ENCODE data around the gene PDE4D. TPM values are rescaled to one million over a fixed set of nuclear protein-coding genes. Genes with fewer than 3 reads are reported as not detected.

The PDE4D gene
- total RNA-seq, 6 experiments from 2014 or later: 1.6 to 10.3 (median 5.6) TPM

DNA sequence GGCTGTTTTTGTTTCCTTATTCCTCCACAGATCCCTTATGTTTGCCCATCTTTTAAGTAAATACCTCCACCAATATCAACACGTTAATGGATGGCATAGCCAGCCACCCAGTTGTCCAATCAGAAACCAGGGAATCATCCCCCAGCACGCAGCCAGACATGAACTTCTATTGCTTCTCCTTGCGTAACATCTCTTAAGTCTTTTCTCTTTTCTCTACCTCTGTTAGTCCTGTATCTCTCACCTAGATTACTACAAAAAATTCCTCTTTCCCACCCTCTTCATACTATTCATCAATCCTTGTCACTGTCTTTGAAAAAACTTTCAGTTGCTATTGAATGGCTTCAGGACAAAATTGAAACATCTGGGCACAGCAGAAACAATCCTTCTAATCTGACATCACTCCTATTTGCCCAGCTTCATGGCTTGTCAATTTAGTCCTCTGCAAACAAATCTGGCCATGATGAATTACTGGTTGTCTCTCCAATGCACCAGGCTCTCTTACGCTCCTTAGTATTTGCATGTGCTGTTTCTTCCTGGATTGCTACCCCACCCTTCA is 961.4 kb downstream of the PDE4D start:
- ATAC-seq (no peak), DNase-seq (no peak)
- Histone ChIP-seq H3K4me3 (no peak overlapping the region), H3K9me3 (no peaks in the 10 kb centered on the region), H3K4me1 (no peaks in the 10 kb centered on the region), H3K27ac (no peak overlapping the region), H3K36me3 (no peaks in the 10 kb centered on the region), H3K27me3 (no peaks in the 10 kb centered on the region)
- WGBS (ENCODE audit: insufficient coverage, low coverage, low lambda C conversion rate, missing lambda C conversion rate): 44% methylated on average over 4 of the region's 4 CpGs
- TF ChIP-seq POLR2A (IDR thresholded peaks at IDR 0.05): no peak
- TF ChIP-seq, protein P1, sequence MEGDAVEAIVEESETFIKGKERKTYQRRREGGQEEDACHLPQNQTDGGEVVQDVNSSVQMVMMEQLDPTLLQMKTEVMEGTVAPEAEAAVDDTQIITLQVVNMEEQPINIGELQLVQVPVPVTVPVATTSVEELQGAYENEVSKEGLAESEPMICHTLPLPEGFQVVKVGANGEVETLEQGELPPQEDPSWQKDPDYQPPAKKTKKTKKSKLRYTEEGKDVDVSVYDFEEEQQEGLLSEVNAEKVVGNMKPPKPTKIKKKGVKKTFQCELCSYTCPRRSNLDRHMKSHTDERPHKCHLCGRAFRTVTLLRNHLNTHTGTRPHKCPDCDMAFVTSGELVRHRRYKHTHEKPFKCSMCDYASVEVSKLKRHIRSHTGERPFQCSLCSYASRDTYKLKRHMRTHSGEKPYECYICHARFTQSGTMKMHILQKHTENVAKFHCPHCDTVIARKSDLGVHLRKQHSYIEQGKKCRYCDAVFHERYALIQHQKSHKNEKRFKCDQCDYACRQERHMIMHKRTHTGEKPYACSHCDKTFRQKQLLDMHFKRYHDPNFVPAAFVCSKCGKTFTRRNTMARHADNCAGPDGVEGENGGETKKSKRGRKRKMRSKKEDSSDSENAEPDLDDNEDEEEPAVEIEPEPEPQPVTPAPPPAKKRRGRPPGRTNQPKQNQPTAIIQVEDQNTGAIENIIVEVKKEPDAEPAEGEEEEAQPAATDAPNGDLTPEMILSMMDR (IDR thresholded peaks at IDR 0.05): no peak
- intact Hi-C loops (cut with DNase I): no loop called here

DNA sequence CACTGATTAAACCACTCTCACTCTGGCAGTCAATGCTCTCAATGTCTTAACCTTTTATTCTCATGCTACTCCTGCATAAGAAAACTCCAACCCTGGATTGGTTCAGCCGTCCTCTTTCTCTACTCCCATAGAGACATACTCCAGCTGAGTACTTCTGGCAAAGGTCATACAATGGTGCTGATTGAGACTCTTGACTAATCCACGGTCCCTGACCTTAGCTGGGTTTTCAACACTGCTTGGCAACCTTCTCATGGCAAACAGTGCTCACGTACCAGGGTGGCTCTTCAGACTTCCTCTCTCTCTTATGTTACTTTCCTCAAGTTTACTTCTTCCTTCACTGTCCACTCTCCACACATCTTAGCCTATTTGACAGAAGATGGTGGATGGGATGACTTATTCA is 963.0 kb downstream of the PDE4D start:
- Histone ChIP-seq H3K27ac (no peak overlapping the region), H3K27me3 (no peaks in the 10 kb centered on the region), H3K4me3 (no peak overlapping the region), H3K9me3 (no peaks in the 10 kb centered on the region), H3K4me1 (no peaks in the 10 kb centered on the region), H3K36me3 (no peaks in the 10 kb centered on the region)
- intact Hi-C loops (cut with DNase I): no loop called here
- WGBS (ENCODE audit: insufficient coverage, low coverage, low lambda C conversion rate, missing lambda C conversion rate): 52% methylated on average over 3 of the region's 3 CpGs
- DNase-seq: no peak
- TF ChIP-seq, protein P1 (IDR thresholded peaks at IDR 0.05): no peak
- no peak for TF ChIP-seq POLR2A (IDR thresholded peaks at IDR 0.05)
- ATAC-seq: no peak

DNA sequence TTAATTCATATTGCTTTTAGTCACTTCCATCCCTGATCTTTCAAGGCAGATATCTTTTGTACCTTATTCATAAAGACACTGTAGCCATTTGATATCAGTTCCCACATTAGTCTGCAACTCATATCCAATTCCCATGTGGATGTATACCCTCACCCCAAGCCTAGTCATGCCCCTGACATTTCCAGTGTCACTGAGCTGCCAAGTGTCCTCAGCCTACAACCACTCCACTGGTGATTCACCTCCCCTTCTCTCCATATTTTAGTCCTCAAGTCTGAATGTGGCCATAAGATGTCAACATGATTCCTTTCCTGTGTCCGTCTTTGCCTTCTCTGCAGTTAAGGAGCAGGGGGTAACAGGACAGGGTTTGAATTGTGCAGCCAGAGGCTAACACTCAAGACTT is 963.8 kb downstream of the PDE4D start:
- DNase-seq (no peak), ATAC-seq (no peak)
- no peak for TF ChIP-seq POLR2A (IDR thresholded peaks at IDR 0.05)
- TF ChIP-seq, protein P1 (IDR thresholded peaks at IDR 0.05): no peak
- 36% methylated on average over 1 of the region's 1 CpG for WGBS (ENCODE audit: insufficient coverage, low coverage, low lambda C conversion rate, missing lambda C conversion rate)
- intact Hi-C loops (cut with DNase I): no loop called here
- Histone ChIP-seq H3K4me3 (no peak overlapping the region), H3K27ac (no peak overlapping the region), H3K36me3 (no peaks in the 10 kb centered on the region), H3K4me1 (no peaks in the 10 kb centered on the region), H3K9me3 (no peaks in the 10 kb centered on the region), H3K27me3 (no peaks in the 10 kb centered on the region)

DNA sequence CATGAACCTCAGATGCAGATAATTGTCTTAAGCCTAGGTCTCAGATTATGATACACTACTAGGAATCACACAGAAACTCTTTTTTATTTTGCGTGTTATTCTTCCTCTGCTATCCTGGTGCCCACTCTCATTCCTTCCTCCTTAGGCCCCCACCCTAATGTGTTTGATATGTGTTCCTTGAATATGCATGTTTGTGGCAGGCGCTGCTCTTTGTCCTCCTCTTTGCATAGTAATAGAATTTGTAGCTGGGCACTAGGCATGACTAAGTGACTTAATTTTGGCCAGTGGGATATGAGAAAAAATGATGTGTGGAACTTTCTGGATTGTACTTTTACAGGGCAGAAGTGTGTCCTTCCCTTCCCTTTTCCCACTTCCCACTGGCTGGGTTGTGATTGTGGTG is 965.6 kb downstream of the PDE4D start:
- Histone ChIP-seq H3K4me3 (no peak overlapping the region), H3K27me3 (no peaks in the 10 kb centered on the region), H3K9me3 (no peaks in the 10 kb centered on the region), H3K4me1 (no peaks in the 10 kb centered on the region), H3K36me3 (no peaks in the 10 kb centered on the region), H3K27ac (no peak overlapping the region)
- intact Hi-C loops (cut with DNase I): no loop called here
- WGBS (ENCODE audit: insufficient coverage, low coverage, low lambda C conversion rate, missing lambda C conversion rate): 76% methylated on average over 2 of the region's 2 CpGs
- no peak for ATAC-seq
- TF ChIP-seq, protein P1 (IDR thresholded peaks at IDR 0.05): no peak
- TF ChIP-seq POLR2A (IDR thresholded peaks at IDR 0.05): no peak
- no peak for DNase-seq

DNA sequence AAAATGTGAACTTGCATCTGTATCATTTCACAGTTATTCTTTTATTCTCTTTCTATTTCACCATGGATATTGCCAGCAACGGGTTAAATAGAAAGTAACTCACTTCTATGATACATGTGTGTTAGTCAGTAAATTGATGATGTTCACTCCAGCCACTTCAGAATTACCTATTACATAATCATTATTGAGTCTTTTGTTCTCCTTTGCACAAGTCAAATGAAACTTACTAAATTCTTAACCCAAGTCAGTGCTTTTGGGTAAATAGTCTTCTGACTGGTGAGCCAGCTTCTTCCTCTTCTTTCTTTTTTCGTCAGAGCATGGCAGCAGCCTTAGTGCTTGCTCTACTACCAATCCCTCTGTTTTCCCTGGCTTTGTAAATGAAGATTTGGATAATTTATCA is 966.3 kb downstream of the PDE4D start:
- Histone ChIP-seq H3K27me3 (no peaks in the 10 kb centered on the region), H3K36me3 (no peaks in the 10 kb centered on the region), H3K4me1 (no peaks in the 10 kb centered on the region), H3K4me3 (no peak overlapping the region), H3K27ac (no peak overlapping the region), H3K9me3 (no peaks in the 10 kb centered on the region)
- 63% methylated on average over 2 of the region's 2 CpGs for WGBS (ENCODE audit: insufficient coverage, low coverage, low lambda C conversion rate, missing lambda C conversion rate)
- TF ChIP-seq, protein P1 (IDR thresholded peaks at IDR 0.05): no peak
- TF ChIP-seq POLR2A (IDR thresholded peaks at IDR 0.05): no peak
- ATAC-seq: no peak
- DNase-seq: no peak
- intact Hi-C loops (cut with DNase I): no loop called here

Measured in right lobe of liver (tissue), 6 donors.